ENCODE data around the gene COL8A2.

DNA sequence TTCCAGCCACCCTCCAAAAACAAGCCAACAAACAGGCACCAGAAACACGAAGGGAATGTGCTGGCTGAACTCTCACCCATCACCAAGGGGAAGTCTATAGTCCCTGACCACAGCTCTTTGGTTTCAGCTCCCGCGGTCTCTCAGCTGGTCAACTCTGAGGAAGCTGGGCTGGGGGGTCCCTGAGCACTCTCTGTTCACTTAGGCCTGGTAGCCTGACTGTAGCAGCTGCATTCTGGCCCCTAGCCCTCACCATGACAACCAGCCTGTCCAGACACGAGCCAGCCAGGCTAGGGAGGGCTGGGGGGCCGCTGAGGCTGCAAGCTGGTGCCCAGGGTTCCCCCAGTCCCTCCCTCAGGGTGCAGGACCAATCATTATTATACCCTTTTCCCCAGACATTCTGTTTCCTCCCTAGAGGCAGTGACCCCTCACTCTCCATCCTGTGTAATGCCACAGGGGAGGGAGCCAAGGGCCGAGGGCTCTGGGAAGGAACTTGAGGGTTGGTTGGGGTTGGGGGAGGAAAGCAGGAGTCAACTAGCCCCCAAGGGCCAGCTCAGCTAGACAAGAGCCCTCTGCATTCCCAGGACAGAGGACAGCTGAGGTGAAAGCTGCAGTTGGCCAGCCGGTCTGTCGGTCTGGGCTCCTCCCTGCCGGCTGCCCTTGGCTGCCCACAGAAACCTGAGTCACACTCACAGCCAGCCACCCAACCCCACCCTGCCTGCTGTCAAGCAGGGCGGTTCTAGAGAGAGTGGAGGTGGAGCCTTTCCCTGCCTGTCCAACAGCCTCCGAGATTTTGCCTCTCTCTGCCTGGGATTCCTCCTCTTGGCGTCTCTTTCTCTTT is 25.5 kb upstream of the COL8A2 start:
- TF ChIP-seq, protein P1, sequence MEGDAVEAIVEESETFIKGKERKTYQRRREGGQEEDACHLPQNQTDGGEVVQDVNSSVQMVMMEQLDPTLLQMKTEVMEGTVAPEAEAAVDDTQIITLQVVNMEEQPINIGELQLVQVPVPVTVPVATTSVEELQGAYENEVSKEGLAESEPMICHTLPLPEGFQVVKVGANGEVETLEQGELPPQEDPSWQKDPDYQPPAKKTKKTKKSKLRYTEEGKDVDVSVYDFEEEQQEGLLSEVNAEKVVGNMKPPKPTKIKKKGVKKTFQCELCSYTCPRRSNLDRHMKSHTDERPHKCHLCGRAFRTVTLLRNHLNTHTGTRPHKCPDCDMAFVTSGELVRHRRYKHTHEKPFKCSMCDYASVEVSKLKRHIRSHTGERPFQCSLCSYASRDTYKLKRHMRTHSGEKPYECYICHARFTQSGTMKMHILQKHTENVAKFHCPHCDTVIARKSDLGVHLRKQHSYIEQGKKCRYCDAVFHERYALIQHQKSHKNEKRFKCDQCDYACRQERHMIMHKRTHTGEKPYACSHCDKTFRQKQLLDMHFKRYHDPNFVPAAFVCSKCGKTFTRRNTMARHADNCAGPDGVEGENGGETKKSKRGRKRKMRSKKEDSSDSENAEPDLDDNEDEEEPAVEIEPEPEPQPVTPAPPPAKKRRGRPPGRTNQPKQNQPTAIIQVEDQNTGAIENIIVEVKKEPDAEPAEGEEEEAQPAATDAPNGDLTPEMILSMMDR (IDR thresholded peaks at IDR 0.05): no peak
- peak; percentile 44 to 68 for TF ChIP-seq POLR2A (IDR thresholded peaks at IDR 0.05)
